GM12891 (cell line): ENCODE results near the gene CD19.

Experiments used
- POLR2A ChIP-seq: IDR thresholded peaks from 2 replicates; pipeline ENCODE4 v1.6.1; 2011; ENCODE audit warnings: low read depth, low read length, control low read depth
- POLR2AphosphoS5 ChIP-seq: IDR thresholded peaks from 2 replicates; pipeline ENCODE4 v1.6.1; 2011; ENCODE audit warnings: low read depth, low read length, control low read depth
- POU2F2 ChIP-seq: IDR thresholded peaks from 2 replicates; pipeline ENCODE4 v1.6.1; 2011; ENCODE audit warnings: low read depth, mild to moderate bottlenecking, control low read depth, low read length, moderate library complexity
- SPI1 ChIP-seq: IDR thresholded peaks from 2 replicates; pipeline ENCODE4 v1.6.1; 2011; ENCODE audit warnings: low read depth, low read length, control low read depth
- TAF1 ChIP-seq: IDR thresholded peaks from 2 replicates; pipeline ENCODE4 v1.6.1; 2011; ENCODE audit warnings: low read depth, low read length, control low read depth

DNA sequence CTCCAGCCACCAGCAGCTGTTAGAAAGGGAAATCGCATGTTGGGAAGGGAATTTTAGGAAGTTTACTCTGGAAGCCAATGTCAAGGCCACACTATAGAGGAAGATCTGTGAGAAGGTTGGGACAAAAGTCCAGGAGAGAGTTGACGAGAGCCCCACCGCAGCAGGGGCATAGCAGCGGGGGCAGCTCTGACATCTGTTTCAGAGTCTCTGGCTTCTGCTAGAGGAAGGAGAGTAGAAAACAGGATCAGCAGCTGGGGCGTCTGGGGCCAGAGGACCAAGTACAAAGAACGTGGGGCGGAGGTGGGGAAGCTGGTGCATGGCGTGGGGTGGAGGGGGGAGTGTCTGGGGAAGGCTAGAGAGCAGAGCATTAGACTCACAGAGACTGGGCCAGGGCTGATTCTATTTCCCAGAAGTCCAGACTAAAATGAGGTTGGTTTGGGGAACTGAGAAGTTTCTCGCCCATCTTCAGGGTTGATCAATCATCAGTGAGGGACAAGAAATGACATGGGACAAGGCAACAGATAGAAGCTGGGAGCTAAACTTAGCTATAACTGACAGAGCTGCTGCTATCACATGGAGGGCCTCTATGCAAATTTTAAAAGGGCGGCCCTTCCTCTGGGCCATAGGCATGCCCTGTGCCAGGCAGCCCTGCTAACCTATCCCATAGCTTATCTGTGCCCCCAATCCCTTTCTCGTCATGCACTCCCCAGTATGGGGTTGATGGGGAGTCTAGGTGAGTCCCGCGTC lies 7.9 kb upstream of the CD19 start:
- no peak; the same call in 1 of the 2 replicates for TF ChIP-seq TAF1
- TF ChIP-seq POLR2A, result peak; percentile 48; the same call in 1 of the 2 replicates
- 0 out of 2 replicates have a peak, but pooled peaks have one; percentile 19 for TF ChIP-seq POLR2AphosphoS5
- peak; percentile 94 for TF ChIP-seq POU2F2
- TF ChIP-seq SPI1, result peak; percentile 94
